ENCODE measurements around the gene SLC5A9.

DNA sequence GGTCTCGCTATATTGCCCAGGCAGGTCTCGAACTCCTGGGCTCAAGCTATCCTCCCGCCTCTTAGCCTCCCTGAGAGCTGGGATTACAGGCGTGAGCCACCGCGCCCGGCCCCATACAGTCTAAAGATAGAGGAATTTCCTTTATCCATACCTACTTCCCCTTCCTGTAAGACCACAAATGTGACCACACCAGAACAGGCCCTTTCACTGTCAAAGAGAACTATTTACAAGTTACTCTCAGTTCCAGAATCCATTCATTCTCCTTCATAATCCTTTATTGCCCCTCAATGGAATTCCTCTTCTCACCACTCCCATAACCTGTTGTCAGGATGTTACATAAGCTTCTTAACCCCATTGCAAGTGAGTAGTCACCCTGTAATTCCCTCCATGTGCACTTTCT is 26.3 kb upstream of the SLC5A9 start:
- TF ChIP-seq ZNF570 (CRISPR knock-in tag; IDR thresholded peaks at IDR 0.05; ENCODE audit: borderline replicate concordance) (no peak), IKZF1 (IDR thresholded peaks at IDR 0.05) (no peak)
